Measurements from ENCODE around the gene EPB41L4B. TPM values are rescaled to one million over a fixed set of nuclear protein-coding genes. Genes with fewer than 3 reads are reported as not detected.
"Not testable (repeated sequence)": the region's sequence is repeated elsewhere in the genome, so short reads cannot be mapped to it uniquely, and the experiment has no call there.

EPB41L4B gene
- total and polyA plus RNA-seq, 2 of the 4 experiments (the other 2 are of a cell fraction): 0.36 to 0.54 TPM

DNA sequence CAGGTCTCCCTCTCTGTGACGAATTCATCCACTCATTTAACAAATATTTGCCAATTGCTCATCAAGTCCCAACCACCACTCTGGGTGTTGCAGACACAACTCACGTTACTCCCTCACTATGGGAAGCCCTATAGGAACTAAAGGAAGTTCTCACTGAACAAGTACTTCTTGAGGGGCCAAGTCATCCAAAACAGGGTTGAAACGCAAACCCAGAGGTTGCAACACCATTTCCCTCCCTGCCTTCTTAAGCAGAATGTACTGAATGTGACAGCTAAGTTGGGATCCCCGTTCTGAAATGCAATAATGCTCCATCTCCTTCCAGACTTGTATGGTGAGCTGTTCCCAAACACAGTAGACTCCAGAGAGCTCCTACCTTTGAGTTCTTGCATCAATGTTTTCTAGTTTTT is 34.3 kb downstream of the EPB41L4B start:
- H3K18ac ChIP-seq (ENCODE audit: low read depth, low read length): no peak overlapping the region
- TF ChIP-seq POLR2A (IDR thresholded peaks at IDR 0.05; ENCODE audit: low read depth, low read length) (no peak), RAD21 (IDR thresholded peaks at IDR 0.05; ENCODE audit: low read length) (no peak), MXI1 (IDR thresholded peaks at IDR 0.05; ENCODE audit: borderline replicate concordance, low read depth, low read length) (no peak), FOS (IDR thresholded peaks at IDR 0.05; ENCODE audit: low read depth, low read length) (no peak)
- H3K36me3 ChIP-seq (ENCODE audit: control insufficient read depth, insufficient read depth, low read length): no peaks in the 10 kb centered on the region
- no peaks in the 10 kb centered on the region for H3K79me1 ChIP-seq (ENCODE audit: low read depth in 1 of 2, low read length in 2 of 2)
- POLR2A ChIA-PET (ENCODE audit: unreplicated experiment): no interaction called here
- H2BK120ac ChIP-seq (ENCODE audit: low read depth, low read length): no peak overlapping the region
- H2AK9ac ChIP-seq (replicated peaks; ENCODE audit: low read depth, low read length, poor library complexity): no peak overlapping the region
- H3K4me2 ChIP-seq (ENCODE audit: low read depth, low read length): peak overlapping the region; percentile 49; the same call in 1 of the 2 replicates
- CTCF ChIA-PET: no interaction called here
- H3K9me1 ChIP-seq (ENCODE audit: insufficient read depth, low read length): no peaks in the 10 kb centered on the region
- in situ Hi-C loops (cut with MboI; ENCODE audit: low sequenced_read_pairs) (no loop called here), dilution Hi-C loops (cut with HindIII; ENCODE audit: low sequenced_read_pairs, unreplicated experiment) (no loop called here), intact Hi-C loops (cut with micrococcal nuclease) (no loop called here)
- H3K27ac ChIP-seq (ENCODE audit: insufficient read depth, low read length): no peak overlapping the region
- peaks cover 8% of the 10 kb centered on the region for H3K27me3 ChIP-seq (ENCODE audit: control insufficient read depth, insufficient read depth, low read length)
- H4K8ac ChIP-seq (ENCODE audit: low read depth in 2 of 2, low read length in 2 of 2): no peak overlapping the region
- WGBS, 2 experiments (ENCODE audit: extremely low coverage in 2 of 2, insufficient read length in 1 of 2): 67% methylated on average over 1 of the region's 4 CpGs; no CpG with 5 or more reads in 1 of the 2 experiments
- no peak overlapping the region for H2AFZ ChIP-seq (replicated peaks; ENCODE audit: low read length, poor library complexity)
- peak; percentile 33 for DNase-seq
- no peak overlapping the region for H2AK5ac ChIP-seq (ENCODE audit: low read depth, low read length)
- H4K20me1 ChIP-seq (ENCODE audit: insufficient read depth, low read length): no peaks in the 10 kb centered on the region
- H3K9me3 ChIP-seq (ENCODE audit: control insufficient read depth, insufficient read depth, low read length): no peaks in the 10 kb centered on the region
- no peak overlapping the region for H3K23ac ChIP-seq (ENCODE audit: low read depth, low read length)
- no peak overlapping the region for H3K4me3 ChIP-seq (ENCODE audit: insufficient read depth, low read depth, low read length)
- H3K4me1 ChIP-seq (ENCODE audit: control insufficient read depth, insufficient read depth, low read length): peaks cover 2% of the 10 kb centered on the region
- H4K5ac ChIP-seq (ENCODE audit: low read depth, low read length): no peak overlapping the region
- H4K91ac ChIP-seq (ENCODE audit: insufficient read depth, low read depth, low read length): no peak overlapping the region
- H2BK20ac ChIP-seq (ENCODE audit: low read depth, low read length): no peak overlapping the region
- H2BK15ac ChIP-seq (ENCODE audit: low read depth, low read length): no peak overlapping the region
- no peak overlapping the region for H2BK5ac ChIP-seq (ENCODE audit: low read depth, low read length, poor library complexity, severe bottlenecking)
- peak; percentile 32; the same call in 1 of the 2 replicates for ATAC-seq (ENCODE audit: low read depth)
- no peak overlapping the region for H3K56ac ChIP-seq (ENCODE audit: extremely low read depth, insufficient read depth, low read length)
- no peak overlapping the region for H3K14ac ChIP-seq (replicated peaks; ENCODE audit: low read depth, low read length)
- no peak overlapping the region for H3K9ac ChIP-seq (ENCODE audit: low read depth, low read length)
- H3K4ac ChIP-seq (ENCODE audit: low read depth, low read length): no peak overlapping the region
- BruUV-seq (replicated peaks): no TSS peak

- H3K27me3 ChIP-seq (ENCODE audit: control insufficient read depth, insufficient read depth, low read length); H2BK20ac ChIP-seq (ENCODE audit: low read depth, low read length); H3K23ac ChIP-seq (ENCODE audit: low read depth, low read length); H3K4me3 ChIP-seq (ENCODE audit: insufficient read depth, low read depth, low read length); H3K56ac ChIP-seq (ENCODE audit: extremely low read depth, insufficient read depth, low read length); ATAC-seq (ENCODE audit: low read depth); H3K9me1 ChIP-seq (ENCODE audit: insufficient read depth, low read length); H2BK15ac ChIP-seq (ENCODE audit: low read depth, low read length); H3K4ac ChIP-seq (ENCODE audit: low read depth, low read length); intact Hi-C loops (cut with micrococcal nuclease); H2AK5ac ChIP-seq (ENCODE audit: low read depth, low read length); H2AK9ac ChIP-seq (replicated peaks; ENCODE audit: low read depth, low read length, poor library complexity); in situ Hi-C loops (cut with MboI; ENCODE audit: low sequenced_read_pairs); H4K5ac ChIP-seq (ENCODE audit: low read depth, low read length); H4K91ac ChIP-seq (ENCODE audit: insufficient read depth, low read depth, low read length); POLR2A ChIA-PET (ENCODE audit: unreplicated experiment); BruUV-seq (replicated peaks); H4K20me1 ChIP-seq (ENCODE audit: insufficient read depth, low read length); H3K9ac ChIP-seq (ENCODE audit: low read depth, low read length); H3K27ac ChIP-seq (ENCODE audit: insufficient read depth, low read length); H3K4me2 ChIP-seq (ENCODE audit: low read depth, low read length); H4K8ac ChIP-seq (ENCODE audit: low read depth in 2 of 2, low read length in 2 of 2); H2AFZ ChIP-seq (replicated peaks; ENCODE audit: low read length, poor library complexity); H3K14ac ChIP-seq (replicated peaks; ENCODE audit: low read depth, low read length); H3K4me1 ChIP-seq (ENCODE audit: control insufficient read depth, insufficient read depth, low read length); H3K79me1 ChIP-seq (ENCODE audit: low read depth in 1 of 2, low read length in 2 of 2); H2BK5ac ChIP-seq (ENCODE audit: low read depth, low read length, poor library complexity, severe bottlenecking); H3K9me3 ChIP-seq (ENCODE audit: control insufficient read depth, insufficient read depth, low read length); dilution Hi-C loops (cut with HindIII; ENCODE audit: low sequenced_read_pairs, unreplicated experiment); H3K36me3 ChIP-seq (ENCODE audit: control insufficient read depth, insufficient read depth, low read length); H3K18ac ChIP-seq (ENCODE audit: low read depth, low read length); DNase-seq; H2BK120ac ChIP-seq (ENCODE audit: low read depth, low read length): not testable (repeated sequence)
- CTCF ChIA-PET: interaction anchor here (0.6 kb wide), 1 partner anchor 385 kb away, joined by 3 read pairs; no protein-coding TSS in a partner anchor
- WGBS, 2 experiments (ENCODE audit: extremely low coverage in 2 of 2, insufficient read length in 1 of 2): no CpG with 5 or more reads among the region's 2 CpGs
Observed at GRCh38 chr9:109283672-109284071, 37.2 kb downstream of the EPB41L4B start.

All from IMR-90 (cell line).